GM12801 (cell line): ENCODE results near the gene DENND1A.

Experiments
- TF ChIP-seq, protein P1 (sequence below): IDR thresholded peaks from one replicate; pipeline ENCODE4 v1.5.1; 2011; ENCODE audit warnings: control low read depth; ENCODE audit not compliant: insufficient read length; ENCODE audit errors: extremely low read depth

Gene DENND1A

DNA sequence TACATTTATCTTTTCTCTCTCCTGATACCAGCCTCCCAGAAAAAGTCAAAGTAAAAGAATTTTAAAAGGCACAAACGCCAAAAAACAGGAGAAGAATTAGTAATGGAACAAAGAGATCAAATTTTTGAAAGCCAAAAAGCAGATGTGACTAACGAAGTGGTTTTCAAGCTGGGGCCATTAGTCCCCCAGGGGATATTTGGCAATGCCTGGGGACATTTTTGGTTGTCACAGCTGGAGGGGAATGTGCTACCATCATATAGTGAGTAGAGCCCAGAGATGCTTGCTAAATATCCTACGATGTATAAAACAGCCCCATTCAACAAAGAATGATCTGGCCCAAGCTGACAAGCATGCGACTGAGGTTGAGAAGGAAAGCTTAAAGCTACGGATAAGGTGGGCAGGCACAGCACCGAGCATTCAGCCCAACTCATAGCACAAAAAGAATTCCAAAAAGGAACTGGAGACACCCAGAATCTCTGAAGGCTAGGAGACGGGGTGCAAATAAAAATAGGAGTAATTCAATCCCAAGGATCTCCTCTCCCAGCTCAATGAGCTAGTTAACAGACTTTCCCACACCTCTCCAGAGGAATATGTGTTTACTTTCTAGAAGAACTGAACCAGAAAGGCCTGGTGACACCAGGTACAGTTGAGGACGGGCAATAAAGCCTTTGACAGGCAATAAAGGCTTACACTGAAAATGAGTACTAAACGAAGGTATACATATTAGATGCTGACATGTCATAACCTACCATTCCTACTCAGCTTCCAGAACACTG, 269.0 kb downstream of the DENND1A start:
- TF ChIP-seq, protein P1, sequence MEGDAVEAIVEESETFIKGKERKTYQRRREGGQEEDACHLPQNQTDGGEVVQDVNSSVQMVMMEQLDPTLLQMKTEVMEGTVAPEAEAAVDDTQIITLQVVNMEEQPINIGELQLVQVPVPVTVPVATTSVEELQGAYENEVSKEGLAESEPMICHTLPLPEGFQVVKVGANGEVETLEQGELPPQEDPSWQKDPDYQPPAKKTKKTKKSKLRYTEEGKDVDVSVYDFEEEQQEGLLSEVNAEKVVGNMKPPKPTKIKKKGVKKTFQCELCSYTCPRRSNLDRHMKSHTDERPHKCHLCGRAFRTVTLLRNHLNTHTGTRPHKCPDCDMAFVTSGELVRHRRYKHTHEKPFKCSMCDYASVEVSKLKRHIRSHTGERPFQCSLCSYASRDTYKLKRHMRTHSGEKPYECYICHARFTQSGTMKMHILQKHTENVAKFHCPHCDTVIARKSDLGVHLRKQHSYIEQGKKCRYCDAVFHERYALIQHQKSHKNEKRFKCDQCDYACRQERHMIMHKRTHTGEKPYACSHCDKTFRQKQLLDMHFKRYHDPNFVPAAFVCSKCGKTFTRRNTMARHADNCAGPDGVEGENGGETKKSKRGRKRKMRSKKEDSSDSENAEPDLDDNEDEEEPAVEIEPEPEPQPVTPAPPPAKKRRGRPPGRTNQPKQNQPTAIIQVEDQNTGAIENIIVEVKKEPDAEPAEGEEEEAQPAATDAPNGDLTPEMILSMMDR = no peak

DNA sequence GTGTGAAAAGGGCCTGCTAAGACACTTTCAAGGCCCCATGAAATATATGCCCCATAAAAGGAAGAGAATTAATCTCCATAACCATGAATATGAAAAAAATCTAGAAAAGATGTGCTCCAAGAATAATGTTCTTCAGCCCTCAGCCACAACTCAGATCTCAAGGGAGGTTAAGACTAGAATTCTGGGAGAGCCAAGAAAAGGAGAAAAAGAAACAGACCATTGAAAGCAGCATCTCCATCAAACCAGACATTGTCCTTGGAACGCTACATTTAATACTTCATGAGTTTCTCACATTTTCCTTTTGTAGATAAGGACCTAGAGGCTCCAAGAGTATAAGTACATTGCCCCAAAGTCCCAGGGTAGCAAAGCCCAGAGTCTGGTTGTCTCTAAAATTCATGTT, 270.6 kb downstream of the DENND1A start:
- TF ChIP-seq, protein P1 = no peak

DNA sequence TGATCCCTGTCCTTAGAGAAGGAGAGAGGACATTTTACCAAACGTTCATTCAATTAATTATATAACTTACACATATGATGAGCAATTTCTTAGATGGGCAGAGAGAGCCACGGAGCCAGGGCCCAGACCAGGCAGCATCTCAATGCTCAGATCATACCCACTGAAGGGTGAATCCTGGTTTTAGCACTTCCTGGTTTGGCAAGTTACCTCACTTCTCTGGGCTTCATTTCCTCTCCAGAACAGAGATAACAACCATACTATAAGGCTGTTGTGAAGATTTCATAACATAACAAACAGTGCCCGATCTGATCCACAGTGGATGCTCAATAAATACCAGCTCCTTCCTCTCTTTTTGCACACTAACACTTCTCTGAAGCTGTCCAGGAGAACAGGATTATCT, 271.1 kb downstream of the DENND1A start:
- TF ChIP-seq, protein P1 = no peak

DNA sequence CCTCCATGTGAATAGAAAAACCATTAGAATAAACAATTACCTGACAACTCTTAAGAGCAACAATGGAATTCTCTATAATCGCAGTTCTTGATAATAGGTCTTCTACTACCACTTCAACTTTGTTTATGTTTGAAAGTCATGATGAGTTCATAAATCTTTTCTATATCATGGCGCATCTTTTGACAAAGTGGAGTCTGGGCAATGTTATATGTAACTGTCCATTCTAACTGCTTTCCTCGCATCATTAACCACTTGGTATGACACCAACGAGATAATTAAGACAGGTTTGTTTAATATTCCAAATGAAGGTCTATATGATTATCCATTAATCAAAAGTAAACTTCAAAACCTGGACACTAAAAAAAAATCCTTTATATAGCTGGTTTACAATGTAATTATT, 272.0 kb downstream of the DENND1A start:
- TF ChIP-seq, protein P1 = no peak

DNA sequence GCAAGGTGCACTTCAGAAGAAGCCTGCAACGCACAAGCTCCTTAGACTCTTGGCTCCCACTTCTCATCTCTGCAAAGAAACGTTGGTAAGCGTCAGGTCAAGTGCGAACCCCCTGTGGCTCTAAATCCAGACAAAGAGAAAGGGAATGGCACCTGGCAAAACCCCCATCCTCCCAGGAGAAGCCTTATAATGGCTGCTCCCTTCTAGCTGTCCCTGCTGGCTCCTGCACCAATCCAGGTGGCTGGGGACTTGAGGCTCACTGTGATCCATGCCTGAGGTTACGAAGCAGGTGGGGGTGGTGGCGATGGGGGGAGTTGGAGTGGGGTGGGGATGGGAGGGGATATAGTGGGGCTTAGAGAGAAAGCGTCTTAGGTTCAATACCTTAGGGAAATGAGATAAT, 272.8 kb downstream of the DENND1A start:
- TF ChIP-seq, protein P1 = no peak

DNA sequence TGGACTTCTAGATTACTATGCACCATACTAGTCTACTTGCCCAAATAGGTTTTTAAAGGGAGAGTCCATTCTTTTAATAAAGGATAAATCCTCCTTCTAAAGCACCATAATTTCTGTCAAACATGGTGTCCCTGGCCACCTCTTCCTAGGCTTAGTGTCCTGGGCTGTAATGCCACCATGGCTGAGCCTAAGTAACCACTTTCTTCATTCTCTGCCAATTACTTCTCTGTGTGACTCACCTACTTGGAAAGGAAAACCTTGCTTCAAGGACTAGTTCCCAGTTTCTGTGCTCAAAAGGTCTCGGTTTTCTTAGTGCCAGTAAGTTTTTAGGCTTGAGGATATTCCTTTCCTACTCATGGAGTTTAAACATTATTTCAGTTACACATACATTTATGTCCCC, 273.4 kb downstream of the DENND1A start:
- TF ChIP-seq, protein P1 = no peak

DNA sequence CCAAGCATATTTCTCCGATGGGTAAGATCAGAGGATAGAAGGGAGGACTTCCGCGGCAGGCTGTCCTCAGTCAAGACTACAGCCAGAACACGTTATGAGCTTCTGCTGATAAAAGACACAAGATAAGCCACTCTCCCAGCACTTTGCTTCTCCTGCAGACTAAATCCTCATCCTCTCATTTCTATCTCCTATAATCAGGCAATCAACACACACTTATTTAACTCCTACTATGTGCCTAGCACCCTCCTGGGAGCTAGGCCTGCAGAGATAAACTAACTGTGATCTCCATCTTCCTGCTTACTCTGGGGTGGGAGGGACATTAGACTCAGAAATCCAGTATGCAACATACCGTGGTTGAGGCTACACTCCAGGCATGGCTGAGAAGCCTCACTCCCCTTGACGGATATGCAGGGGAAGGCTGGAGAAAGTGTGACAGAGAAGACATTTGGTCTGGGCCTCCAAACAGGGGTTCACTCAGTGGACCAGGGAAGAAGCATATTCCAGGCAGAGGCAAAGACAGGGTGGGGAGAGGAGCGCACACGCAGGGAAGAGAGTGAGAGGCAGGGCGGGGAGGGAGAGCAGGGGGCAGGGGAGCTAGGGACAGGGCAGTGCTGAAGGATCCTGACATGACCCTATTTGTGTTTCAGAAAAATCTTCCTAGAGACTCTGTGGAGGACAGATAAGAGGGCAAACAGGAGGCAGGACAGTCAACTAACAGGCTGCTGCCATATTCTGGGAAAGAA, 274.1 kb downstream of the DENND1A start:
- TF ChIP-seq, protein P1 = no peak
